ENCODE measurements around the gene METTL8. TPM values are rescaled to one million over a fixed set of nuclear protein-coding genes. Genes with fewer than 3 reads are reported as not detected.
"Not testable (repeated sequence)": the region's sequence is repeated elsewhere in the genome, so short reads cannot be mapped to it uniquely, and the experiment has no call there.

The METTL8 gene
- total RNA-seq, 1 donor from 2014 or later = 33.7 TPM

DNA sequence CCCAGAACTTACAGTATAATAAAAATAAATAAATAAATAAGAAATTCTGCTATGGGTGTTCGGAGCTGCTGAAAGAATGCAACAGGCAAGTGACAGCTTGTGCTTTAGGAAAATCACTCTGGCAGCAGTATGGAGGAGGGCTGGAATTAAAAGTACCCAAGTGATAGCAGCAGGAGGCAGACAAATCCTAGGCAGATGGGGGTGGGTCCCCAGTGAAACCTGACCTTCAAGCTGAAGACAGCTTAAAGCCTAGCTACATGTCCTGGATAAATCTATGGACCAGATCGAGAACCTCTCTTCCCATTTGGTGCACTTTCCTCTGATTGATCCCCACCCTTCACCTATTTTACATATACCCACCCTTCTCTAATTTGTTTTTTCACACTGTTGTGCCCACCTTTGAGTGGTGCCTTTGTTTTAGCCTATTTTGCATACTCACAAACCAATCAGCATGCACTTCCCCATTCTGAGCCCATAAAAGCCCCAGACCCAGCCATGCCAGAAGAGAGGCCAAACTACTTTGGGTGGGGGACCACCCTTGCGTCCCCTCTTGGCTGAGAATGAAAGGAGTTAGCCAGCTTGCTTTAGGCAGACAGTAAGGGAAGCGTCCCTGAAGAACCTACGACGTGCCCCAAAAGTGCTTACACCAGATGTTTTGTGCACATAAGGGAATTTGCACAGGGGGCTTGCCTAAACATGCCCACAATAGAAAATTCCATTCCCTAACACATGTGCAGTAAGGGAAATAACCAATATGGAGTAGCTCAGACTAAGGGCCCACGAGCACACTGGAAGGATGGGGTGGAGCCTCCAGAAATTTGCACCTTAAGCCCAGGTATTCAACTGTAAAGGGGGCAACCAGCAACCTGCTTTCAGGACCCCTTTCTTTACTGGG lies 3.0 kb downstream of the METTL8 start:
- FAIRE-seq (no peak), DNase-seq (ENCODE audit: low read depth) (peak; percentile 57)
- Histone ChIP-seq H3K4me3 (ENCODE audit: low read depth, low read length) (no peak overlapping the region), H3K27me3 (ENCODE audit: control insufficient read depth, insufficient read depth, low read length) (no peaks in the 10 kb centered on the region), H3K36me3 (ENCODE audit: control insufficient read depth, insufficient read depth, low read length) (peaks cover 2% of the 10 kb centered on the region)
- TF ChIP-seq, protein P1, sequence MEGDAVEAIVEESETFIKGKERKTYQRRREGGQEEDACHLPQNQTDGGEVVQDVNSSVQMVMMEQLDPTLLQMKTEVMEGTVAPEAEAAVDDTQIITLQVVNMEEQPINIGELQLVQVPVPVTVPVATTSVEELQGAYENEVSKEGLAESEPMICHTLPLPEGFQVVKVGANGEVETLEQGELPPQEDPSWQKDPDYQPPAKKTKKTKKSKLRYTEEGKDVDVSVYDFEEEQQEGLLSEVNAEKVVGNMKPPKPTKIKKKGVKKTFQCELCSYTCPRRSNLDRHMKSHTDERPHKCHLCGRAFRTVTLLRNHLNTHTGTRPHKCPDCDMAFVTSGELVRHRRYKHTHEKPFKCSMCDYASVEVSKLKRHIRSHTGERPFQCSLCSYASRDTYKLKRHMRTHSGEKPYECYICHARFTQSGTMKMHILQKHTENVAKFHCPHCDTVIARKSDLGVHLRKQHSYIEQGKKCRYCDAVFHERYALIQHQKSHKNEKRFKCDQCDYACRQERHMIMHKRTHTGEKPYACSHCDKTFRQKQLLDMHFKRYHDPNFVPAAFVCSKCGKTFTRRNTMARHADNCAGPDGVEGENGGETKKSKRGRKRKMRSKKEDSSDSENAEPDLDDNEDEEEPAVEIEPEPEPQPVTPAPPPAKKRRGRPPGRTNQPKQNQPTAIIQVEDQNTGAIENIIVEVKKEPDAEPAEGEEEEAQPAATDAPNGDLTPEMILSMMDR (IDR thresholded peaks at IDR 0.05; ENCODE audit: insufficient read depth, low read length, severe bottlenecking) = no peak

DNA sequence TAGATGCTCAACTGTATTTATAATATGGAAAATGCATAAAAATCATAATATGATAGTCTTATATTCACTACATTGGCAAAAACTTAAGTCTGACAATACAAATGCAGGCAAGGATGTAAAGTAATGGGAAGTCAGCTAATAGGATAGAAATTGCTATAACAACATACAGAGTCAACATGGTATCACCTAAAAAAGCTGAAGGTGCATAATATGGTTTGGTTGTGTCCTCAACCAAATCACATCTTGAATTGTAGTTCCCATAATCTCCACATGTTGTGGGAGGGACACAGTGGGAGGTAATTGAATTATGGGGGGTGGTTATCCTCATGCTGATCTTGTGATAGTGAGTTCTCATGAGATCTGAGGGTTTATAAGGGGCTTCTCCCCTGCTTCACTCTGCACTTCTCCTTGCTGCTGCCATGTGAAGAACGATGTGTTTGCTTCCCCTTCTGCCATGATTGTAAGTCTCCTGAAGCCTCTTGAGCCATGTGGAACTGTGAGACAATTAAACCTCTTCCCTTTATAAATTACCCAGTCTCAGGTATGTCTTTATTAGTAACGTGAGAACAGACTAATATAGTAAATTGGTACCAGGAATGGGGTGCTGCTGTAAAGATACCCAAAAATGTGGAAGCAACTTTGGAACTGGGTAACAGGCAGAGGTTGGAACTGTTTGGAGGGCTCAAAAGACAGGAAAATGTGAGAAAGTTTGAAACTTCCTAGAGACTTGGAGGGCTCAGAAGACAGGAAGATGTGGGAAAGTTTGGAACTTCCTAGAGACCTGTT lies 10.9 kb downstream of the METTL8 start:
- H3K27me3 ChIP-seq (ENCODE audit: control insufficient read depth, insufficient read depth, low read length); H3K4me3 ChIP-seq (ENCODE audit: low read depth, low read length); DNase-seq (ENCODE audit: low read depth); H3K36me3 ChIP-seq (ENCODE audit: control insufficient read depth, insufficient read depth, low read length); FAIRE-seq: not testable (repeated sequence)

DNA sequence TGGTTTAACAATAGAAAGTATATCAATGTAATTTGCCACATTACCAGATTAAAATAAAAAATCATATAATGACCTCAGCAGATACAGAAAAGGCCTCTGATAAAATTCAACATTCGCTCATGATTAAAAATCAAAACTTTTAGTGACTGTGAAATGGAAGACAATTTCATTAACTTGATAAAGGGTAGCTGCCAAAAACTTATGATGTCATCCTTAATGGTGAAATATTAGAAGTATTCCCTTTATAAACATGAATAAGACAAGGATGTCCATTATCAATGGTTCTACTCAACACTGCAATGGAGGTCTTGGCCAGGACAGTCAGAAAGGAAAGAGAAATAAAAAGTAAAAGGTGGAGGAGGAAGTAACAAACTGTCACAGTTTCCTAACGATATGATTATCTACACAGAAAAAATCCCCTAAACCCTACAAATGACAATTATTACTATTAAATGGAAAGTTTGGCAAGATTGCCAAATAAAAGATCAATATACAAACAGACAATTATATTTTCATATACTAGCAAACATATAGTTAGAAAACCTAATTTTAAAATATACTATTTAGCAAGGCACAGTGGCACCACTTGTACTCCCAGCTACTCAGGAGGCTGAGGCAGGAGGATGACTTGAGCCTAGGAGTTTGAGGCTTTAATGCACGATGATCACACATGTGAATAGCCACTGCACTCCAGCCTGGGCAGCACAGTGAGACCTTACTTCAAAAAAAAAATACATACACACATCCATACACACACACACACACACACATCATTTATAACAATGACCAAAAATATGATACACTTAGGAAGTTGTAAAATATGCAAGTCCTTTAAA lies 12.8 kb downstream of the METTL8 start:
- Histone ChIP-seq H3K36me3 (ENCODE audit: control insufficient read depth, insufficient read depth, low read length) (peaks cover 1% of the 10 kb centered on the region), H3K27me3 (ENCODE audit: control insufficient read depth, insufficient read depth, low read length) (no peaks in the 10 kb centered on the region), H3K4me3 (ENCODE audit: low read depth, low read length) (no peak overlapping the region)
- TF ChIP-seq, protein P1 (IDR thresholded peaks at IDR 0.05; ENCODE audit: insufficient read depth, low read length, severe bottlenecking) = no peak
- FAIRE-seq (no peak), DNase-seq (ENCODE audit: low read depth) (no peak)

DNA sequence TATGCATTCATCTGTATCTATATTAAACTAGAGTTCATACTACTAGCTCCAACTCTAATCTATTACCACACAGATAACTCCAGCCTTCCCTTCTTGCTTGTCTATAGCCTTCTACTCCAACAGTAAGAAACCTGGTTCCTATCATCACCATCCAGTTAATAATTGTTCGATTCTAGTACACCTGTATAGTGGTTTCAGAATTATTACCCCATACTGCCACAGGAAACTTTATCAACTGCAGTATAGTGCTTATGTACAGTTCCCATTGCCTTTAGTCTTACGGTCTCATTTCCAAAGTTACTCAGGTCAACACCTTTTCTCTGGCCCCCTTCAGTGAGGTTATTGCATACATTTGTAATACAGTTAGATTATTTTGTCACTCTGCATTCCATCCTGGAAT lies 14.5 kb downstream of the METTL8 start:
- Histone ChIP-seq H3K36me3 (ENCODE audit: control insufficient read depth, insufficient read depth, low read length) (peaks cover 1% of the 10 kb centered on the region), H3K27me3 (ENCODE audit: control insufficient read depth, insufficient read depth, low read length) (no peaks in the 10 kb centered on the region), H3K4me3 (ENCODE audit: low read depth, low read length) (no peak overlapping the region)
- no peak for FAIRE-seq
- no peak for DNase-seq (ENCODE audit: low read depth)
- TF ChIP-seq, protein P1 (IDR thresholded peaks at IDR 0.05; ENCODE audit: insufficient read depth, low read length, severe bottlenecking) = no peak

DNA sequence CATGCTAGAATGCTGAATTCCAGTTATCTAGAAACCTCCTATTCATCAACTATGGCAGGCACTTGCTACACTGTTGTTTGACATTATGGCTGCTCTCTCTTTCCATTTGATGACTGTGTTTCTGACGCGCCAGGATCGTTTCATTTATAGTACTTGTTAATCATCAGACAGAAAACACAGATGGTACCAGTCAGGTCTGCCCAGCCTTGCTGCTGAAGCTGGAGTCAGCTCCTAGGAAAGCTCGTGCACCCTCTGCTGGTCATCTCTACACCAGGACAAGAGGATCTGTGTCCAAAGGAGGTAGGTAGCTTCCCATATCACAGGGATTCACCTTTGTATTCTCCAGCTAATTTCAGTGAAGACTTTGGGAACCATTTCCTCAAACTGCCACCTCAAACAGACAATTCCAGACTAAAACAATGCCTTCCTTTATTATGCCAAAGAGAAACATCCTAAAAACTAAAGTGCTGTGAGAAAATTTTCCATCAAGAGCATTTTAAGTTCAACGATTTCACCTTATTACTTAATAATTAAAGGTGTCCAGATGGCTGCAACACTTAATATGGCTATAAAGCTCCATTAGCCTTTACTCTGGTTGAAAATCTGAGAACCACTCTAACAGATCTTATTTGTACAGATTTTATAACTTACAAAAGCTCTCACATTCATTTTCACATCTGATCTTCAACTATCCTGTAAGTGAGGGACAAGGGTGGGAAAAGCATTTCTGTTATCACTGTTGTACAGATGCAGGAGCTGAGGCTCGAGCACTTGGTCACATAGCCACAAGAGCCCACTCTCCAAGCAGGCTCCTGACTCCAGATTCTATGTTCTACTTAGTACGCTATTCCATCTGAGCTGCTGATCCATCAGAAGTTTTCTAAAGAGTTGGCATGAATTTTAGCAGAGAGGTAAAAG lies 17.5 kb downstream of the METTL8 start:
- H3K4me3 ChIP-seq (ENCODE audit: low read depth, low read length) = no peak overlapping the region
- H3K27me3 ChIP-seq (ENCODE audit: control insufficient read depth, insufficient read depth, low read length) = no peaks in the 10 kb centered on the region
- FAIRE-seq = peak; percentile 84
- TF ChIP-seq, protein P1 (IDR thresholded peaks at IDR 0.05; ENCODE audit: insufficient read depth, low read length, severe bottlenecking) = peak; percentile 82
- DNase-seq (ENCODE audit: low read depth) = peak; percentile 95
- no peaks in the 10 kb centered on the region for H3K36me3 ChIP-seq (ENCODE audit: control insufficient read depth, insufficient read depth, low read length)

DNA sequence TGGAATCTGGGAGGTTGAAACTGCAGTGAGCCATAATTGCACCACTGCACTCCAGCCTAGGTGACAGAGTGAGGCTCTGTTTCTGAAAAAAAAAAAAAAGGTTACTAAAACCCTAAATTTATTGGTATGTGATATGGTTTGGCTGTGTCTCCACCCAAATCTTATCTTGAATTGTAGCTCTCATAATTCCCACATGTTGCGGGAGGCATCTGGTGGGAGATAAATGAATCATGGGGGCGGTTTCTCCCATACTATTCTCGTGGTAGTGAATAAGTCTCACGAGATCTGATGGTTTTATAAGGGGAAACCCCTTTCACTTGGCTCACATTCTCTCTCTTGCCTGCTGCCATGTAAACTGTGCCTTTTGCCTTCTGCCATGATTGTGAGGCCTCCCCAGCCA lies 19.1 kb downstream of the METTL8 start:
- H3K36me3 ChIP-seq (ENCODE audit: control insufficient read depth, insufficient read depth, low read length); FAIRE-seq; H3K4me3 ChIP-seq (ENCODE audit: low read depth, low read length); DNase-seq (ENCODE audit: low read depth); H3K27me3 ChIP-seq (ENCODE audit: control insufficient read depth, insufficient read depth, low read length): not testable (repeated sequence)

Measured in bronchial epithelial cell (primary cell).